SK-N-SH (cell line): ENCODE data around the gene COMMD7. TPM values are rescaled to one million over a fixed set of nuclear protein-coding genes. Genes with fewer than 3 reads are reported as not detected.

Experiments
- CTCF ChIA-PET: fragments of 300-600, 350-600 bp; formaldehyde crosslinking; extraction: SDS; loops from one replicate; lab custom pipeline; 2021; lab: Yijun Ruan, JAX
- POLR2A ChIA-PET: fragments of 350-600 bp; sonication (Branson Sonifier 250); formaldehyde crosslinking; extraction: SDS; loops from one replicate; lab custom pipeline; 2020; ENCODE audit warnings: antibody characterized with exemption, inconsistent platforms; lab: Yijun Ruan, JAX
- DNase-seq: peaks from one replicate; pipeline ENCODE4 v3.0.0; 2012
- H2AFZ ChIP-seq: fragments of 200-600 bp; sonication (generic); 2 replicates; pipeline ENCODE4 v1.8.1; 2016; ENCODE audit warnings: antibody characterized with exemption, mild to moderate bottlenecking, low read depth
- H3F3A ChIP-seq: fragments of 200-600 bp; sonication (generic); replicated peaks from 2 replicates; pipeline ENCODE3; 2016; ENCODE audit warnings: antibody characterized with exemption, mild to moderate bottlenecking; ENCODE audit not compliant: insufficient read depth
- H3K27ac ChIP-seq, 2 experiments: fragments of 200-500 bp in 1 of 2; fragments of 200-600 bp in 1 of 2; sonication (Bioruptor generic) in 1 of 2; sonication (generic), shearing (Covaris generic) in 1 of 2; 2 replicates each; pipeline versions ENCODE4 v1.5.1 to v1.6.1; 2014 to 2016; ENCODE audit warnings: low read depth in 2 of 2, inconsistent platforms in 1 of 2, low read length in 1 of 2, mild to moderate bottlenecking in 1 of 2, mixed read lengths in 1 of 2
- H3K27me3 ChIP-seq: fragments of 200-600 bp; sonication (generic), shearing (Covaris generic); 2 replicates; pipeline ENCODE4 v1.6.1; 2016; ENCODE audit warnings: mixed run types; ENCODE audit not compliant: insufficient read depth
- H3K36me3 ChIP-seq, 2 experiments: fragments of 200-500 bp in 1 of 2; fragments of 200-600 bp in 1 of 2; sonication (Bioruptor generic) in 1 of 2; sonication (generic) in 1 of 2; replicated peaks in 1 of 2; 2 replicates each; pipeline versions ENCODE3 to v1.5.1; 2014 to 2016; ENCODE audit warnings: low read length in 1 of 2, mild to moderate bottlenecking in 1 of 2; ENCODE audit not compliant: insufficient read depth in 2 of 2, control insufficient read depth in 1 of 2
- H3K4me1 ChIP-seq, 2 experiments: fragments of 200-500 bp in 1 of 2; fragments of 200-600 bp in 1 of 2; sonication (Bioruptor generic) in 1 of 2; sonication (generic), shearing (Covaris generic) in 1 of 2; 2 replicates each; pipeline versions ENCODE4 v1.5.1 to v1.6.1; 2014 to 2016; ENCODE audit warnings: low read depth in 1 of 2, low read length in 1 of 2, mixed run types in 1 of 2; ENCODE audit not compliant: insufficient read depth in 2 of 2, control insufficient read depth in 1 of 2
- H3K4me2 ChIP-seq: fragments of 200-600 bp; sonication (generic), shearing (Covaris generic); 2 replicates; pipeline ENCODE4 v1.6.1; 2017; ENCODE audit warnings: mixed run types
- H3K4me3 ChIP-seq, 2 experiments: fragments of 200-500 bp in 1 of 2; fragments of 200-600 bp in 1 of 2; sonication (Bioruptor generic) in 1 of 2; sonication (generic), shearing (Covaris generic) in 1 of 2; 2 replicates each; pipeline versions ENCODE4 v1.5.1 to v1.8.1; 2014 to 2016; ENCODE audit warnings: low read depth in 2 of 2, inconsistent platforms in 1 of 2, low read length in 1 of 2, mild to moderate bottlenecking in 1 of 2, mixed read lengths in 1 of 2, moderate library complexity in 1 of 2
- H3K79me2 ChIP-seq: fragments of 200-600 bp; sonication (generic); 2 replicates; pipeline ENCODE4 v1.8.1; 2017; ENCODE audit warnings: mild to moderate bottlenecking; ENCODE audit not compliant: insufficient read depth
- H3K9ac ChIP-seq: fragments of 200-600 bp; sonication (generic); 2 replicates; pipeline ENCODE4 v1.6.1; 2017; ENCODE audit warnings: mixed run types
- H3K9me2 ChIP-seq: fragments of 200-600 bp; sonication (generic); 2 replicates; pipeline ENCODE4 v1.6.1; 2017; ENCODE audit warnings: mixed run types
- H3K9me3 ChIP-seq: fragments of 200-600 bp; sonication (generic); 2 replicates; pipeline ENCODE4 v1.6.1; 2017; ENCODE audit warnings: mixed run types, mild to moderate bottlenecking, moderate library complexity
- H4K20me1 ChIP-seq: fragments of 200-600 bp; sonication (generic); 2 replicates; pipeline ENCODE4 v1.6.1; 2017; ENCODE audit warnings: mild to moderate bottlenecking, mixed run types; ENCODE audit not compliant: insufficient read depth
- CHD2 ChIP-seq: fragments of 150-350 bp; IDR thresholded peaks from 2 replicates; pipeline ENCODE4 v1.6.1; 2018; ENCODE audit warnings: low read length; ENCODE audit not compliant: partially characterized antibody
- ELF1 ChIP-seq: IDR thresholded peaks from 2 replicates; pipeline ENCODE4 v1.4.0; 2012
- FOXM1 ChIP-seq: IDR thresholded peaks from 2 replicates; pipeline ENCODE4 v1.4.0; 2012; ENCODE audit warnings: low read depth, mild to moderate bottlenecking
- GABPA ChIP-seq: IDR thresholded peaks from 2 replicates; pipeline ENCODE4 v1.4.0; 2012; ENCODE audit warnings: low read depth, mild to moderate bottlenecking
- GATA2 ChIP-seq: sonication (generic); formaldehyde crosslinking; IDR thresholded peaks from 2 replicates; pipeline ENCODE4 v1.5.0; 2020; ENCODE audit warnings: mild to moderate bottlenecking, missing genetic modification reagents
- JUND ChIP-seq: IDR thresholded peaks from 2 replicates; pipeline ENCODE4 v1.4.0; 2012
- MXI1 ChIP-seq: IDR thresholded peaks from 2 replicates; pipeline ENCODE4 v1.6.1; 2012; ENCODE audit warnings: mild to moderate bottlenecking, low read depth, low read length, improper control_type of control experiment
- NFIC ChIP-seq: IDR thresholded peaks from 2 replicates; pipeline ENCODE4 v1.4.0; 2012; ENCODE audit warnings: borderline replicate concordance
- RCOR1 ChIP-seq: fragments of 150-350 bp; IDR thresholded peaks from 2 replicates; pipeline ENCODE4 v1.6.1; 2017; ENCODE audit warnings: antibody characterized with exemption, low read length
- RFX5 ChIP-seq: IDR thresholded peaks from 2 replicates; pipeline ENCODE4 v1.6.1; 2012; ENCODE audit warnings: mild to moderate bottlenecking, improper control_type of control experiment, low read length
- SIN3A ChIP-seq: IDR thresholded peaks from 2 replicates; pipeline ENCODE4 v1.6.1; 2012; ENCODE audit warnings: low read depth, mild to moderate bottlenecking, low read length, moderate library complexity, borderline replicate concordance
- SMC3 ChIP-seq: IDR thresholded peaks from 2 replicates; pipeline ENCODE4 v1.6.1; 2012; ENCODE audit warnings: low read depth, low read length, improper control_type of control experiment
- TAF1 ChIP-seq: IDR thresholded peaks from 2 replicates; pipeline ENCODE4 v1.6.1; 2012; ENCODE audit warnings: low read depth, mild to moderate bottlenecking, low read length, moderate library complexity, borderline replicate concordance
- TCF12 ChIP-seq: IDR thresholded peaks from 2 replicates; pipeline ENCODE4 v1.4.0; 2012
- WGBS: methylation state at CpG from one replicate; pipeline ENCODE4 v1.1.6; 2017; ENCODE audit warnings: low lambda C conversion rate; 5-methylcytosine and 5-hydroxymethylcytosine counted together
- polyA plus RNA-seq, 3 experiments: library from polyadenylated mRNA; depleted of rRNA; stranded (reverse); fragments of >200 nt; gene quantifications; 2 replicates each; pipeline ENCODE4 v1.2.3, GENCODE V29; 2012
- TF ChIP-seq, protein P1 (sequence below): fragments of 150-350 bp; IDR thresholded peaks from 2 replicates; pipeline ENCODE4 v1.6.1; 2016; ENCODE audit warnings: mild to moderate bottlenecking, low read depth, low read length
- TF ChIP-seq, protein P2 (sequence below): IDR thresholded peaks from 2 replicates; pipeline ENCODE4 v1.4.0; 2012; ENCODE audit warnings: low read depth
- TF ChIP-seq, protein P3 (sequence below): fragments of 150-350 bp; IDR thresholded peaks from 2 replicates; pipeline ENCODE4 v1.6.1; 2017; ENCODE audit warnings: antibody characterized with exemption, low read length, low read depth, borderline replicate concordance
- TF ChIP-seq, protein P4 (sequence below): IDR thresholded peaks from 2 replicates; pipeline ENCODE4 v1.4.0; 2012; ENCODE audit warnings: low read depth, borderline replicate concordance
- TF ChIP-seq, protein P5 (sequence below): IDR thresholded peaks from 2 replicates; pipeline ENCODE4; 2012

Gene COMMD7
- polyA plus RNA-seq, 1 of the 3 experiments (the other 2 are of a cell fraction), result 38.0 TPM

DNA sequence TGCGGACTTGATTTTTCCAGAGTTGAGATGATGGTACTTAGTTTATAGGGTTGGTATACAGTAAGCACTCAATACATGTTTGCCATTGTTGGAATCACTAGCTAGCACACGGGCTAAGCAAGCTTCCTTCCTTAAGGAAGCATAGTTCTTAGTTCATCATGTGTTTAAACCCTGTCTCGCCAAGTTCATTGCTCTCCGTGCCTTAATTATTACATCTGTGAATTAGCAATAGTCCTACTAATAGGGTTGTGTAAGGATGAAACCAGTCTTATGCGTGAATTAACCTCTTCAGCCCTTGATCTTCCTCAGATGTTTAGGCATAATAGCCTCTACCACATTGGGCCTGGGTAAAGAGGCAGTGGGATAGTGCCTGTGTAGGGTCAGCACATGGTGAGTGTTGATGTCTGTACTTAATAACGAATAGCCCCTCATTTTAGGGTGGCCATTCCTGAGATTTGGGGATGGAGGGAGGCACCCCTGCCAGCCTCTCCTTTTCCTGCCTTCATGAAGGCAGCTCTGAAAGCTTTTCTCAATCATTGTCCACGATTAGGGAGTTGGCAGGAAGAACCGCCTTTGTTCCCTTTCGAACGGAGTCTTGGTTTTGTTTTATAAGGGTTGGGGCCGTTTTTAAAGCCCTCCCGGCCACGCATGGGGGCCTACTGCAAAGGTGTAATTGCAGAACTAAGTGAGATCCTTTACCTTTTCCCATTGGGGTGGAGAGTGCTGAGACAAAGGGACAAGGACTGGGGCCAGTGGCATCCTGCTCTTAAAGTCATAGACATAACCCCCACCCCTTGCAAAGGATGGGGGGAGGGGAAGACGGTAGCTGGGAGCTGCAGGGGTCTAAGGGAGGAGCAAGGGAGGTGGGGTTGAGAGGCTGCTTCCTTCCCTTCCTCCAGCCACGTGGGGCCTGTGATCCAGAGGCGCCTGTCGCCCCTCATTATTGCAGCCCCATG, 21.0 kb upstream of the COMMD7 start (continued):
- TF ChIP-seq, protein P1, sequence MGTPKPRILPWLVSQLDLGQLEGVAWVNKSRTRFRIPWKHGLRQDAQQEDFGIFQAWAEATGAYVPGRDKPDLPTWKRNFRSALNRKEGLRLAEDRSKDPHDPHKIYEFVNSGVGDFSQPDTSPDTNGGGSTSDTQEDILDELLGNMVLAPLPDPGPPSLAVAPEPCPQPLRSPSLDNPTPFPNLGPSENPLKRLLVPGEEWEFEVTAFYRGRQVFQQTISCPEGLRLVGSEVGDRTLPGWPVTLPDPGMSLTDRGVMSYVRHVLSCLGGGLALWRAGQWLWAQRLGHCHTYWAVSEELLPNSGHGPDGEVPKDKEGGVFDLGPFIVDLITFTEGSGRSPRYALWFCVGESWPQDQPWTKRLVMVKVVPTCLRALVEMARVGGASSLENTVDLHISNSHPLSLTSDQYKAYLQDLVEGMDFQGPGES, result no peak
- TF ChIP-seq RCOR1, result no peak
- TF ChIP-seq, protein P2, sequence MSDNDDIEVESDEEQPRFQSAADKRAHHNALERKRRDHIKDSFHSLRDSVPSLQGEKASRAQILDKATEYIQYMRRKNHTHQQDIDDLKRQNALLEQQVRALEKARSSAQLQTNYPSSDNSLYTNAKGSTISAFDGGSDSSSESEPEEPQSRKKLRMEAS, result no peak
- no peak for TF ChIP-seq TCF12
- TF ChIP-seq GATA2 (CRISPR knock-in tag), result no peak
- no peak for TF ChIP-seq CHD2
- no peak for TF ChIP-seq GABPA
- no peak for TF ChIP-seq NFIC
- TF ChIP-seq, protein P3, sequence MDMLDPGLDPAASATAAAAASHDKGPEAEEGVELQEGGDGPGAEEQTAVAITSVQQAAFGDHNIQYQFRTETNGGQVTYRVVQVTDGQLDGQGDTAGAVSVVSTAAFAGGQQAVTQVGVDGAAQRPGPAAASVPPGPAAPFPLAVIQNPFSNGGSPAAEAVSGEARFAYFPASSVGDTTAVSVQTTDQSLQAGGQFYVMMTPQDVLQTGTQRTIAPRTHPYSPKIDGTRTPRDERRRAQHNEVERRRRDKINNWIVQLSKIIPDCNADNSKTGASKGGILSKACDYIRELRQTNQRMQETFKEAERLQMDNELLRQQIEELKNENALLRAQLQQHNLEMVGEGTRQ, result no peak
- no peak for TF ChIP-seq FOXM1
- TF ChIP-seq JUND, result no peak

DNA sequence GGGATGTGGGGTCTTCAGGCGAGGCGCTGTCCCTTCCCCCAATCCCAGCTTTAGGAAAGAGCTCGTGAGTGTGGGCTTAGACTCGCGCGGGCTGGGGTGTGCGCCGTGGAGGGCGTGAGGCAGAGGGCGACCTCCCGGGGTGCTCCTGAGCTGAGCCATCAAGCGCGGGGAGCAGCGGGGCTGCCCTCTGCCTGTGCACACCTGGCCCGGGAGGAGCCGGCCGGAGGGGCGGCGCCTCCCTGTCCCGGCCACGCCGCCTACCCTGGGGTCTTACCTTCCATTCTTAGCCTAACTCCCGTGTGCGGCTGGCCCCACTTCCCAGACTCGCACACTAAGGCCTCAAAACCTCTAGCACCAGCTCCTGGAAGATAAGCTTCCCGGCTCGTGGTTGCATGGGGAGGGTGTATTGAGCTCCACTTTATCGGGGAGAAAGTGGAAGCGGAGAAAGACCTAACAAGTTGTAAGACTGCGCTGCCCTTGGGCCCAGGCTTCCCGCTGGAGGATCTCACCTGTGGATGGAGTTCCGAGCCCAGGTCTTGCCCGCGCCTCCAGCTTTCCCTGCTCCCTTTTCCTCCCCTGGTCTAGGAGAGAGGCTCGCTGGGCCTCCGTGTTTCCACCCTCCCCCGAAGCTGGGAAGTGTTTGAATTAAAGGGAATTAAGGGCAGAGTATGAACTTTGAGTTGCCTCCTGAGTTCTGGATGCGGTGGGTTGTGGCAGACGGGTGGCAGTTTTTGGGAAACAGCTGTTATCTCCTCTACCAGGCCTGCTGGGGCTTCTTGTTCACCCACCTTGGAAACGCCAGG, 20.1 kb upstream of the COMMD7 start:
- CTCF ChIA-PET, result interaction anchor here (1.0 to 4.9 kb wide), 6 partner anchors 9 to 26 kb away, joined by 3 to 39 read pairs (median 8); partner anchors contain the start of gene COMMD7
- no peak for TF ChIP-seq ELF1
- no peak for TF ChIP-seq SIN3A
- TF ChIP-seq JUND, result no peak
- TF ChIP-seq MXI1, result no peak
- TF ChIP-seq SMC3, result no peak
- TF ChIP-seq, protein P2, result no peak
- TF ChIP-seq, protein P4, sequence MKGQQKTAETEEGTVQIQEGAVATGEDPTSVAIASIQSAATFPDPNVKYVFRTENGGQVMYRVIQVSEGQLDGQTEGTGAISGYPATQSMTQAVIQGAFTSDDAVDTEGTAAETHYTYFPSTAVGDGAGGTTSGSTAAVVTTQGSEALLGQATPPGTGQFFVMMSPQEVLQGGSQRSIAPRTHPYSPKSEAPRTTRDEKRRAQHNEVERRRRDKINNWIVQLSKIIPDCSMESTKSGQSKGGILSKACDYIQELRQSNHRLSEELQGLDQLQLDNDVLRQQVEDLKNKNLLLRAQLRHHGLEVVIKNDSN, result no peak
- TF ChIP-seq TAF1, result no peak
- no peak for TF ChIP-seq RFX5
- no peak for TF ChIP-seq RCOR1
- TF ChIP-seq GATA2 (CRISPR knock-in tag), result no peak
- TF ChIP-seq, protein P5, sequence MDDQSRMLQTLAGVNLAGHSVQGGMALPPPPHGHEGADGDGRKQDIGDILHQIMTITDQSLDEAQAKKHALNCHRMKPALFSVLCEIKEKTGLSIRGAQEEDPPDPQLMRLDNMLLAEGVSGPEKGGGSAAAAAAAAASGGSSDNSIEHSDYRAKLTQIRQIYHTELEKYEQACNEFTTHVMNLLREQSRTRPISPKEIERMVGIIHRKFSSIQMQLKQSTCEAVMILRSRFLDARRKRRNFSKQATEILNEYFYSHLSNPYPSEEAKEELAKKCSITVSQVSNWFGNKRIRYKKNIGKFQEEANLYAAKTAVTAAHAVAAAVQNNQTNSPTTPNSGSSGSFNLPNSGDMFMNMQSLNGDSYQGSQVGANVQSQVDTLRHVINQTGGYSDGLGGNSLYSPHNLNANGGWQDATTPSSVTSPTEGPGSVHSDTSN, result no peak
- TF ChIP-seq FOXM1, result no peak
- TF ChIP-seq, all 33 proteins: peak for 0
- no peaks in the 10 kb centered on the region for H3K9me2 ChIP-seq
- peaks cover 0 to 12% of the 10 kb centered on the region in 2 experiments; a peak in 2 of 4 replicates for H3K4me1 ChIP-seq
- peak overlapping the region; percentile 88; the same call in 1 of the 2 replicates for H2AFZ ChIP-seq
- no peaks in the 10 kb centered on the region for H3K36me3 ChIP-seq
- H4K20me1 ChIP-seq, result no peaks in the 10 kb centered on the region
- peaks cover 16% of the 10 kb centered on the region; the same call in 1 of the 2 replicates for H3K79me2 ChIP-seq
- peak; percentile 56 for DNase-seq
- H3K9ac ChIP-seq, result peak overlapping the region; percentile 85
- peaks cover 7% of the 10 kb centered on the region for H3F3A ChIP-seq
- no peaks in the 10 kb centered on the region for H3K27me3 ChIP-seq
- peak overlapping the region; percentile 72 to 86 for H3K4me3 ChIP-seq
- H3K4me2 ChIP-seq, result peak overlapping the region; percentile 93
- WGBS, result 64% methylated on average over 18 of the region's 40 CpGs
- H3K9me3 ChIP-seq, result no peaks in the 10 kb centered on the region
- POLR2A ChIA-PET, result interaction anchor here (1.6 to 1.9 kb wide), 2 partner anchors 15 to 20 kb away, joined by 5 to 11 read pairs; partner anchors contain the start of gene COMMD7
- H3K27ac ChIP-seq, result no peak overlapping the region
